GM19351 (cell line): Measurements from ENCODE around the gene IFI35.
"Not testable (repeated sequence)": the region's sequence is repeated elsewhere in the genome, so short reads cannot be mapped to it uniquely, and the experiment has no call there.

ENCODE experiments used
- ATAC-seq: cut with Tn5 transposase; IDR thresholded peaks from one replicate; pipeline ENCODE4 v1.9.1; 2021; ENCODE audit warnings: mild to moderate bottlenecking, moderate library complexity; ENCODE audit not compliant: unreplicated experiment

Gene IFI35

DNA sequence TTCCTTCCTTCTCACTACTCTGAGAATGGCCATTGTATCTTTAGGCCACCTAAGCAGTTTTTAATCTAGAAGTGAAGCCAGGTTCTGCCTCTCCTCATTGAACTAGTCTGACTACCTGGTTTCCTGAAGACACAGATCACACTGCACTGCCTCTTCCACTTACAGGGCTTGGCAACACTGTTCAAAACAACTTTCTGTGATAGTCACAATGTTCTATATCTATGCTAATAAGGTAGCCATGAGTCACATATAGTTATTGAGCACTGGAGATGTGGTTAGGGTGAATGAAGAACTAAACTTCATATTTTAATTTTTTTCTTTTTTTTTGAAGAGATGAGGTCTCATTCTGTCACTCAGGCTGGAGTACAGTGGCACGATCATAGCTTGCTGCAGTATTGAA is 45.4 kb downstream of the IFI35 start:
- ATAC-seq = no peak

GRCh38 chr17:43053008-43053407 is 46.4 kb downstream of the IFI35 start:
- not testable (repeated sequence) for ATAC-seq

DNA sequence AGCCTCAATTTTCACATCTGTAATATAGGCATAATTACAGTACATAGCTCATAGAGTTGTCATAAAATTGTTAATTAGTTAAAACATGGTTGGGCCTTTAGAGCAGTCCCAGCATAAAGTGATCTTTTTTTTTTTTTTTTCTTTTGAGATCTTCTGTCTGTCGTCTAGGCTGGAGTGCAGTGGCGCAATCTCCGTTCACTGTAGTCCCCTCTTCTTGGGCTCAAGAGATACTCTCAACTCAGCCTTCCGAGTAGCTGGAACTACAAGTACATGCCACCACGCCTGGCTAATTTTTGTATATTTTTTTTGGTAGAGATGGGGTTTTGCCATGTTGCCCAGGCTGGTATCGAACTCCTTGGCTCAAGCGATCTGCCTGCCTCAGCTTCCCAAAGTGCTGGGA is 49.5 kb downstream of the IFI35 start:
- no peak for ATAC-seq

DNA sequence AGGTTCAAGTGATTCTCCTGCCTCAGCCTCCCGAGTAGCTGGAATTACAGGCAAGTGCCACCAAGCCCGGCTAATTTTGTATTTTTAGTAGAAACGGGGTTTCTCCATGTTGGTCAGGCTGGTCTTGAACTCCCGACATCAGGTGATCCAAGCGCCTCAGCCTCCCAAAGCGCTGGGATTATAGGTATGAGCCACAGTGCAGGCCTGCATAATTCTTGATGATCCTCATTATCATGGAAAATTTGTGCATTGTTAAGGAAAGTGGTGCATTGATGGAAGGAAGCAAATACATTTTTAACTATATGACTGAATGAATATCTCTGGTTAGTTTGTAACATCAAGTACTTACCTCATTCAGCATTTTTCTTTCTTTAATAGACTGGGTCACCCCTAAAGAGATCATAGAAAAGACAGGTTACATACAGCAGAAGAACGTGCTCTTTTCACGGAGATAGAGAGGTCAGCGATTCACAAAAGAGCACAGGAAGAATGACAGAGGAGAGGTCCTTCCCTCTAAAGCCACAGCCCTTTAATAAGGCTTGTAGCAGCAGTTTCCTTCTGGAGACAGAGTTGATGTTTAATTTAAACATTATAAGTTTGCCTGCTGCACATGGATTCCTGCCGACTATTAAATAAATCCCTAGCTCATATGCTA is 56.5 kb downstream of the IFI35 start:
- no peak for ATAC-seq
